GM19239 (cell line): ENCODE measurements around the gene NUDCD3.

ENCODE experiments used
- DNase-seq: peaks from one replicate; pipeline ENCODE4 v3.0.0; 2011; ENCODE audit warnings: low spot score; ENCODE audit not compliant: insufficient read length
- FAIRE-seq: peaks from 2 replicates; lab custom pipeline; 2011; peaks lifted over from hg19 to GRCh38; lab: Jason Lieb, UNC

NUDCD3 gene

DNA sequence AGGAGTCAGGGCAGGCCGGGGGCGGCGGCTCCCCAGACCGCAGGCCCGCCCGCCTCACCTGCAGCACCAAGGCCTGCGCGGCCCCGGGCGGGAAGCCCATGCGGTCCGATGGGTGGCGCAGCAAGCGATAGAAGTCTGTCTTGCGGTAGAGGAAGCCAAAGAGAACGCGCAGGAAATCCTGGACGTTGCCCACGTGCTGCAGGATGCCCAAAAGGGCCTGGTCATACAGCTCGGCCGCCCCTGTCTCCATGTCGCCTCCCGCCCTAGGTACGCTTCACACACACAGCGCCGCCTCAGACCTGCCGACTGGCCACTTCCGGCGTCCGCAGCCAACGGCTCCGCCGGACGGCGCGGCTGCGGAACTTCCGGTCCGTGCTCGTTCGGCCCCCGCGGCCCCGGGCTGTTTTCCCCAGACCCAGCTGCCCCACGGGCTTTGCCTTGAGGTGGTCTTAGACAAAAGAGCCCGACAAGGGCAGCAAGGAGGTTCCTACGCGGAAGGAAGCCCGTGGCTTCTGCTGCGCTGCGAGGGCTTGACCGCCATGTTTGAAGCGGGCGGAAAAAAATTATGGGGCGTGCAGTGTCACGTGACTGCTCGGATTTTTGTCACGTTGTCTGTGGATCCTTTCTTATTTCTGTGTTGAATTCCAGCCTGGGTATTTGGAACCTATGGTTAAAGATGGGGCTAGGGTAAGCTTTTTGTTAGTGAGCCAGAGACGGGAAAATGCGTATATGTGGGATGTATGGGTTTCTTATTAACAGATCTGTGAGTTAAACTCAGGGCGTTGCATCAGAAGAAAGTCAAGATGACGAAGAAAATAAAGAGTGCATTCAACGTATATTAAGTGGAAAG lies at the start of gene NUDCD3:
TSS of gene NUDCD3 (minus strand) at position 308 of the 850 bp plus-strand sequence. CDS start at position 250, 58 bp downstream.
- DNase-seq (peak; percentile 79), FAIRE-seq (peak; percentile 94)

DNA sequence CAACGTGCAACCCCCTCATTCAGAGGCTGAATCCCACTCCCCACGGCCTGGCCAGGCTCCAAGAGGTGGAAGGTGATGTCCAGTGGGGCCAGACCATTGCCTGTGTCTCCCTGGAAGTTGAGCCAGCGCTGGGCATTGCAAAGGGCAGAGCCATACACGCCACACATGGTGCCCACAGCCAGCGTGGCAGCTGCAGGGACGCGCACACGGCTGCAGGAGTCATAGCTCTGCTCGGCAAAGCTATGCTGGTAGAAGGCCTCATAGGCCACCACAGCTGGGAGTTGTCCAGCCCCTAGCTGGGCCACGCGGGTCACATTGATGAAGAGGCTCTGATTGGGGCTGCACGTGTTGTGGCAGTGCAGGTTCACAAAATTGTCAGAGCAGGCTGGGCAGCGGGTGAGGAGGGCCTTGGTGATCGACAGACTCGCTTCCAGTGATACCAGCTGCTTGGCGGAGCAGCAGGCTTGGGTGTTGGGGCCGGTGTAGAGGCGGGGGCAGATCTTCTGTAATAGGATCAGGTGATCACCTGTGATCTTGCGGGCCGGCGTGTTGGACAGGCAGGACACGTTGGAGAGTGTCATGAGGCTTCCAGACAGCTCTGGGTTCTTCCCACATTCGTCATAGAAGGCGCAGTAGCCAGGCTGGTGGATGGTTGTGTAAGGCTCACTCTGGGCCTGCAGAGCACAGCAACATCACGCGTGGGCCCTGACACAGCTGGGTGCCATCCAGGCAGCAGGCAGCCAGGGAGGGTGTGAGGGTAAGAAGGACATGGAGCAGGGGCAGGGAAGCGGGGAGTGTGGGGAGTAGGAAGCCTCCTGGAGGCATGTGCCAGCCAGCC lies 49.4 kb upstream of the NUDCD3 start:
- FAIRE-seq = no peak
- no peak for DNase-seq

DNA sequence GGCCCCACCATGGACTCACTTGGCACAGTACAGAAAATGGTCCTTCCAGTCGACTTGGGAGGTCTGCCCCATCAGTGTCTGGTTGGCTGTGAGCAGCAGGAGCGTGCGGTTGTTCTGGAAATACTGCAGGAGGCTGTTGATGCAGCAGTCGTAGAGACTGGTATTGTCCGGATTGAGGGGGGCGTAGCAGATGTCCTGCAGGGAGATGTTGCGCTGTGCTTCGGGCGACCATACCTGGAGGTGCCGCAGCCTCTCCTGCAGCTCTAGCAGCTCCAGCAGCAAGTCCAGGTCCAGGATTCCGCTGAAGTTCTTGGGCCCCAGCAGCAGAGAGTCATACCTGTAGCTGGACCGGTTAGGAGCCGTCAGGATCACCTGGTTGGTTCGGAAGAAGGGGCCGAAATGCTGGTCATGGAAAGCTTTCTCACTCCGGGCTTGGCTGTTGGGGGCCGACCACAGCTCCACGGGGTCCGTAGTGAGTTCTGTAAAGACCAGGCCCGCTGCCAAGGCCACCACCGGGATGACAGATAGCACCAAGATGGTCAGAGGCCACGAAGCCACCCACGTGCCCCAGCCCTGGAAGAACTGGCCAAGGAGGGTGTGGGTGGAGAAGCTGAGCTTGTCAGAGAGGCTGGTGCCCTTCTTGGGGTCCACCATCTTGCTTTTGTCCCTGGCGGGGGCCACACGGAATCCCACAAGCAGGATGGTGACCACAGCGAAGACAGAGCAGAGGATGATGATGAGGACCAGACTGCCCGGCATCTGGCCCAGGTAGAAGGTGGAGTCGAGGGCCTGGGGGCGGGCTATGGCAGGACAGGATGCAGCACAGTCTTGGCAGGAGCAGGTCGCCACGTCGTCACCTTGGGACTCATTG lies 48.6 kb upstream of the NUDCD3 start:
- DNase-seq (no peak), FAIRE-seq (no peak)

DNA sequence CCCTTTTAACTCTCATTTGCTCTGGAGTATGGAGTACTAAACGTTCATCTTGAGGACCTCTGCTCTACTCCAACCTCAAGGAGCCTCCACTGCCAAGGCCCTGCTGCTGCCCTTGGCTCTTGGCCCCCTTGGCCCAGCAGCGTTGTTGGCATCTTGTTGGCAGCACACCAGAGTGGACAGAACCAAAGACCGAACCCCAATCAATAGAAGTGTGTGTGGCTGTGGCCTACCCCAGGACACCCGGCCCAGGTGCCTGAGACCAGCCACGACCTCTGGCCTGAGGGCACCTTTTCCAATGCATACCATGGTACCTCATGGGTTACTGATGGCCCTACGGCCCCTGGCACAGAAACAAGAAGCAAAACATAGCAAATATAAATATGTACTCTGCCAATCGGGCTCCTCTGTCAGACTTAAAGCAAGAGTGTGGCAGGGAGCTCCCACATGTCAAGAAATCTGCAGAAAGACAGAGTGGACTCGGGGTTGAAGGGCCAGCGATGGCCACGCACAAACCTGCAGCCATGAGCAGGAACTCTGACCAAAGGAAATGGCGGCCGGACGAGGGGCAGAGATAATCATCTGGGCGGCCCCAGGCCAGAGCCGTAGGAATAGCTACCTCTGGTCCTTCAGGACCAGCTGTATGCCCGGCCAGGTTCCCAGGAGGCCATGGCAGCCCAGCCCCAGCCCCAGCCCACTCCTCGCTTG lies 47.8 kb upstream of the NUDCD3 start:
- FAIRE-seq (no peak), DNase-seq (no peak)

DNA sequence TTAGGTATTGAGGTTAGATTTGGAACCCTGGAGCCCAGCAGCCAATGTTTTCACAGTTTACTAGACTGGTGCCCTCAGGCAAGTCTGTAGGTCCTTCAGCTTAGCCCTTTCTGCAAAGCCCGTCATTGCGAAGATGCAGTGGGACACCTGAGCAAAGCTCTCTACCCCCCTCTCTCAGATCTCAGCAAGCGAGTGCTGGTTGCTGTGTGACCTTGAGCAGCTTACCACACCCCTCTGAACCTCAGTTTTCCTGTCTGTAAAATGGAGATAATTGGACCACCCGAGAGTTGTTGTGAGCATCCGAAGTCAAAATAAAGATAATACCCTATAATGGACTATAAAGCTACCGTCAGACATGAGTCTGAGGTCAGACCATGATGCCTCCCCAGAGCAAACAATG lies 47.0 kb upstream of the NUDCD3 start:
- DNase-seq (no peak), FAIRE-seq (no peak)

DNA sequence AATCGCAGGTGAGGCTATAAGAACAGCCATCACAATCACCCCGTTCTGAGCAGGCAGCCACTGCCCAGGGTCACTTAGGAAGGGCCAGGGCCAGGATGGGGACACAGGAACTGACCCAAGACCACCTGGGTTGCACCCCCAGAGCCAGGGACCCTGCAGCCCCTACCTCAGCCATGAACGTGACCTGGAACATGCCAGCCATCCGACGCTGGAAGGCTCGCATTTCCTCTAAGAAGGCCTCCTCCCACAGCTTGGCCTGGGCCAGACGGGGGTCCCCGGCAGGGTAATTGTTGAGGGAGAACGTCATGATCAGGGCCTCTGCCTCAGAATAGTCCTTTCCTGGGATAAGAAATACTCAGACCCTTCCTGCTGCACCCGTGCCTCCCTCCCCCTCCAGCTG lies 45.6 kb upstream of the NUDCD3 start:
- DNase-seq (no peak), FAIRE-seq (no peak)

DNA sequence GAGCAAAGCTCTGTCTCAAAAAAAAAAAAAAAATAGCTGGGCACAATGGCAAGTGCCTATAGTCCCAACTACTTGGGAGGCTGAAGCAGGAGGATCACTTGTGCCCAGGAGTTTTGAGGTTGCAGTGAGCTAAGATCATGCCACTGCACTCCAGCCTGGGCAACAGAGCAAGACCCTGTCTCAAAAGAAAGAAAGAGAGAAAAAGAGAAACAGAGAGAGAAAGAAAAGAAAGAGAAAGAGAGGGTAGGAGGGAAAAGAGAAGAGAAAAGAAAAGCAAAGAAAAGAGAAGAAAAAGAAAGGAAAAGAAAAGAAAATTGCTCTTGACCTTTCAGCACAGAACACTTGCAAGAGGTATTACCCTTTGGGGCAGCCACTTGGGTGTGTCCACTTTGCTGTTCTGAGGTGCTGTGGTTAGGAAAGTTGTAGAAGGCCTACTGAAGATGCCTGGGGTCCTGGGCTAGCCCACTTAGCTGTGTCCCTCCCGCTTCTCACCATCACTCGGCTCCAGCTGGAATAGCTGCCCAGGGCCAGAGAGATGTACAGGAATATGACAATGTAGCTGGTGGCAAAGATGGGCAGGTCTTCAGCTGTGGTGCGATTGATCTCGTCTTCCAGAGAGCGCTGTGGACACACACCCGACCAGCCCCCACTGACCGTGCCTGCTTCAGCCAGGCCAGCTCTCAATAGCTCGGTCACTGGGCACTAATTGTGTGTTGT lies 45.0 kb upstream of the NUDCD3 start:
- FAIRE-seq (no peak), DNase-seq (no peak)

DNA sequence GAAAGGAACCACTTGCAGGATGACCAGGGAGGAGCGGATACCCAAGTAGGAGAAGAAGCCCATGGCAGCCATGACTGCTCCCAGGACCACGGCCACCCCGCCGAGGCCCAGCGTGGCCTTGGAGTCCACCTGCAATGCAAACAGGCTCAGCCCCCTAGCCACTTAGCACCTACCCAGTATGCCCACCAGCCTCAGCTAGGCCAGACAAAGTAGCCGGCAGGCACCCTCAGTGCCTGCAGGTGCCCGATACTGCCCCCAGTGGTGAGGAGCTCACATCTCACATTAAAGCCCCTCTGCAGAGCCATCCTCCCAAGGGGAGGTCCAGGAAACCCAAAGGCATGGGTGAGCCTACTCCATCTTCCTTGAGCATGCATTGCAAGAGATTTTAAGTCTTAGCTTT lies 44.0 kb upstream of the NUDCD3 start:
- FAIRE-seq = peak; percentile 80

GRCh38 chr7:44534087-44534486 lies 43.6 kb upstream of the NUDCD3 start:
- FAIRE-seq = no peak
- no peak for DNase-seq

More for the DNA sequence above, 44.0 kb upstream of the NUDCD3 start:
- peak; percentile 87 for DNase-seq

- DNase-seq = no peak
- FAIRE-seq = no peak
These were observed 43.0 kb upstream of the NUDCD3 start for GRCh38 chr7:44533301-44534055.

GRCh38 chr7:44531421-44532380 lies 41.2 kb upstream of the NUDCD3 start:
- FAIRE-seq = no peak

GRCh38 chr7:44530990-44531389 lies 40.5 kb upstream of the NUDCD3 start:
- no peak for FAIRE-seq
- DNase-seq = no peak

More at GRCh38 chr7:44531421-44532380, 41.2 kb upstream of the NUDCD3 start:
- DNase-seq = no peak

DNA sequence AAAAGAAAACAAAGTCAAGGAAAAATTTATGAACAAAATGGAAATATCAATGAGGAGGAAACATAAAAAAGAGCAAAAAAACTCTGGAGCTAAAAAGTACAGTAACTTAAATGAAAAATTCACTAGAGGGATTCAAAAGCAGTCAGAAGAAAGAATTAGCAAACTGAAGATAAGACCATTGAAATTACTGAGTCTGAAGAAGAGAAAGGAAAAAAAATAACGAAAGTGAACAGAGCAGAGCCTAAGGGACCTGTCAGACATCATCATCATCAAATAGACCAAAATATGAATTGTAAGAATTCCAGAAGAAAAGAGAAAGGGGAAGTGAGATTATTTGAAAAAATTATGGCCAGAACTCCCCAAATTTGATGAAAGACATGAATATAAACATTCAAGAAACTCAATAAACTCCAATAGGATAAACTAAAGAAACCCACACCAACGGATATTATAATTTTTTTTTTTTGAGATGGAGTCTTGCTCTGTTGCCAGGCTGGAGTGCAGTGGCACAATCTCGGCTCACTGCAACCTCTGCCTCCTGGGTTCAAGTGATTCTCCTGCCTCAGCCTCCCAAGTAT lies 34.4 kb upstream of the NUDCD3 start:
- FAIRE-seq (no peak), DNase-seq (no peak)

DNA sequence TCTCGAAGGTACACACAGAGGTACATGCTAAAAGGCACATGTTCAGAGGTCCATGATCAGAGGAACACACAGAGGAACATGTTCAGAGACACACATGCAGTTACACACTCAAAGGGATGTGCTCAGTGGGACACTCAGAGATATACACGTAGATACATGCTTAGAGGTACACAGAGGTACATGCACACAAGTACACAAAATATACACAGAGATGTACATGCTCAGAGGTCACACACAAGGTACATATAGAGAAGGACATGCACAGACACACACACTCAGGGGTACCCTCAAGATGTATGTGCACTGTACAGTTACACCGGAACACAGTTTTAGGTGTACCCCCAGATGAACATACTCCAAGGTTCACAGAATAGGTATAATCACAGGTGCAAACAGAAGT lies 31.9 kb upstream of the NUDCD3 start:
- DNase-seq = no peak
- FAIRE-seq = no peak

DNA sequence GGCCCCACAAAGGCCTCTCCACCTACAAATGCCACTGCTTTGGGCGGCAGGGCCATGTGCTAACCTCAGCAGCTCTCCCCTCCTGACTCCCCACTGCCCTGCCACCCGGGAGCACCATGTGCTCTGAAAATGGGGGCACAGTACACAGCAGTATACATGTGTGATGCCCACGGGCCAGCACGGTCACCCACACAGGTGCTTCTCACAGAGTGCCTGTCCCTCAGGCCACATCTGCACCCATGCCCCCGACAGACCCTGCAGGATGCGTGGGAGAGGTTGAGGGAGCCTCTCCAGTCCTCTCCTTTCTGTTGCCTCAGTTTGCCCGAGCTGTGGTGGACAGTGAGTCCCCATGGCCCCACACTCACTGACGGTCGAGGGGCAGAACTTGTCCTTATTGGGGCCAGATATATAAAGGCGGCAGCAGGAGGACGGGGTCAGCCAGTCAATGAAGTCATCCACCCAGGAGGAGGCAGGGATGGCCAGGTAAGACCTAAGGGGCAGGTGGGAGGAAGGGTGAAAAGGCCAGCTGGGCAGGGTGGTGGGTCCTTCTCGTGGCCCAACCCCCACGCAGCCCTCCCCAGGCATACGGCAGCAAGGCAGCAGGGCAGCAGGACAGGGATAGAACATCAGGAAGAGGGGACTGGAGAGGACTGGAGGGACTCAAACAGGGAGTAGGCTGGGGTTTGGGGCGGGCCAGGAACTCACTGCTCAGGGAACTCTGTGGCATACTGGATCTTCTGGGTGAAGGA lies 31.1 kb upstream of the NUDCD3 start:
- FAIRE-seq (no peak), DNase-seq (no peak)

- DNase-seq (no peak), FAIRE-seq (no peak)
These were observed 30.1 kb upstream of the NUDCD3 start for GRCh38 chr7:44520574-44520973.
